Fibroblast of the conjunctiva (primary cell): Measurements from ENCODE around the gene INPPL1.

Source experiments
- DNase-seq: peaks from one replicate; pipeline ENCODE4 v3.0.0-alpha.2; 2010; ENCODE audit warnings: low read depth

INPPL1 gene

GRCh38 chr11:72216638-72217037 is 7.9 kb upstream of the INPPL1 start, which contains the start of gene FOLR2:
Gene FOLR2, plus strand, starts transcription at chr11:72216794. Its CDS starts 1,791 bp downstream, at chr11:72218585.
- DNase-seq = no peak

GRCh38 chr11:72217841-72218240 is 6.7 kb upstream of the INPPL1 start:
- no peak for DNase-seq

GRCh38 chr11:72218251-72218745 is 6.3 kb upstream of the INPPL1 start:
- no peak for DNase-seq

- no peak for DNase-seq
Measured at GRCh38 chr11:72220696-72221363, 3.7 kb upstream of the INPPL1 start.

- no peak for DNase-seq
Measured at GRCh38 chr11:72221386-72222075, 3.0 kb upstream of the INPPL1 start.

GRCh38 chr11:72222106-72222891 is 2.3 kb upstream of the INPPL1 start:
- no peak for DNase-seq

- peak; percentile 90 for DNase-seq
Measured at GRCh38 chr11:72222907-72223614, 1.5 kb upstream of the INPPL1 start.

- DNase-seq = peak; percentile 37
Measured at GRCh38 chr11:72223615-72224563, 678 bp upstream of the INPPL1 start.

GRCh38 chr11:72225411-72225951 is 914 bp downstream of the INPPL1 start:
- DNase-seq = no peak

- DNase-seq = no peak
Measured at GRCh38 chr11:72226701-72227100, 2.1 kb downstream of the INPPL1 start.

- DNase-seq = peak; percentile 26
Measured at GRCh38 chr11:72227316-72228228, 3.0 kb downstream of the INPPL1 start.

- no peak for DNase-seq
Measured at GRCh38 chr11:72228229-72228843, 3.8 kb downstream of the INPPL1 start.

- no peak for DNase-seq
Measured at GRCh38 chr11:72228844-72229231, 4.3 kb downstream of the INPPL1 start.

- no peak for DNase-seq
Measured at GRCh38 chr11:72229336-72229924, 4.9 kb downstream of the INPPL1 start.

- no peak for DNase-seq
Measured at GRCh38 chr11:72229925-72230763, 5.6 kb downstream of the INPPL1 start.

- DNase-seq = no peak
Measured at GRCh38 chr11:72230764-72231365, 6.3 kb downstream of the INPPL1 start.
